NK-92 (cell line): ENCODE data around the gene SVOP.

Experiments
- DNase-seq: peaks from one replicate; lab custom pipeline; 2025; ENCODE audit not compliant: unreplicated experiment; lab: John Stamatoyannopoulos, UW

Gene SVOP

DNA sequence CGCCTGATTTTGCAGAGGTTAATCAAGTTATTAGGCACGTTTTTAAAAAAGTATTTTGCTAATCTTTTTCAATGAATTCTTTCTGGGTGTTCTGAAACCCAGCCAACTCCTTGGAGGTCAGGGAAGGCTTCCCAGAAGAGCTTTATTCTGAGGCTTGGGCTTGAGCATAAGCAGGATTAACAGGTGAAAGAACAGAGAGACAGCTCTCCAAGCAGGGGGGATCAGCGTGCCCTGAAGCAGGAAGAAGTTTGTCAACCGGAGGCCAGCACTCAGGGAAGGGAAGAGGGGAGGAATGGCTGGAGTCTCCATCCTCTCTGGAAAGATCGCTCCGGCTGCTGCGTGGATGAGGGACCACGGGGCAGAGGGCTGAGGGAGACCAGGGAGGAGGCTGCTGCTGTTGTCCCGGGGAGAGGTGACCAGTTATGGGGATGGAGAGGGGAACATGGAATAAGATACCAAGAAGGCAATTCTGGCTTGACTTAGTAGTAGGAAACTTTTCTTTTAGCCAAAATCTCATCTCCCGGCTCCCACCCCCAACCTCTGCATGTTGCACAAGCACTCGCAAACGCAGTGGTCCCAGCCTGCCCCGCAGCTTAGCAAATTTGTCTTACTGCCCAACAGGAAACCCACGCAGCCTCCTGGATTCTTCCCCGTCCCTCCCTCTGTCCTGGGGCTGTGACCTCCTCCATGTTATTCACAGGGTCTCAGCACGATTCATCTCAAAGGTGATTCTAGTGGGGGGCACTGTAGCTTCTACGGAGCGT lies 162.4 kb downstream of the SVOP start:
- no peak for DNase-seq
